K562 (cell line): ENCODE results near the gene TP73. TPM values are rescaled to one million over a fixed set of nuclear protein-coding genes. Genes with fewer than 3 reads are reported as not detected.

Experiments
- ADNP ChIP-seq: fragments of 200-800 bp; sonication (Bioruptor generic); IDR thresholded peaks from 2 replicates; pipeline ENCODE4 v1.6.1; 2016; ENCODE audit warnings: missing genetic modification characterization, missing compliant biosample characterization
- BCOR ChIP-seq: fragments of 450-650 bp; IDR thresholded peaks from 2 replicates; pipeline ENCODE4 v1.6.1; 2016
- BRF1 ChIP-seq: IDR thresholded peaks from 3 replicates; pipeline ENCODE4 v1.6.1; 2011; ENCODE audit warnings: borderline replicate concordance, mild to moderate bottlenecking; ENCODE audit not compliant: insufficient read length; ENCODE audit errors: extremely low read depth
- CTCF ChIP-seq, 3 experiments: IDR thresholded peaks in 2 of 3; conservative IDR thresholded peaks in 1 of 3; 2 replicates each; pipeline ENCODE4 v1.5.1; 2011 to 2012; ENCODE audit warnings: low read length in 3 of 3, mild to moderate bottlenecking in 3 of 3, control low read depth in 2 of 3, improper control_type of control experiment in 1 of 3, inconsistent platforms in 1 of 3, low read depth in 1 of 3, mixed read lengths in 1 of 3, moderate library complexity in 1 of 3; ENCODE audit not compliant: insufficient read depth in 2 of 3
- DLX4 ChIP-seq: fragments of 250-450 bp; sonication (Bioruptor Pico); IDR thresholded peaks from 2 replicates; pipeline ENCODE4 v1.6.1; 2021; ENCODE audit warnings: mild to moderate bottlenecking
- DPF2 ChIP-seq: fragments of 450-650 bp; IDR thresholded peaks from 2 replicates; pipeline ENCODE4 v1.6.1; 2016
- E2F3 ChIP-seq: fragments of 250-450 bp; sonication (Bioruptor Pico); IDR thresholded peaks from 2 replicates; pipeline ENCODE4 v1.4.0; 2020; ENCODE audit warnings: mild to moderate bottlenecking
- EHMT2 ChIP-seq: fragments of 450-650 bp; IDR thresholded peaks from 2 replicates; pipeline ENCODE4 v1.6.1; 2018; ENCODE audit warnings: antibody characterized with exemption
- EP400 ChIP-seq: fragments of 450-650 bp; IDR thresholded peaks from 2 replicates; pipeline ENCODE4 v1.6.1; 2017; ENCODE audit warnings: antibody characterized with exemption, mild to moderate bottlenecking, moderate library complexity
- GMEB1 ChIP-seq: fragments of 250-450 bp; sonication (Bioruptor Pico); IDR thresholded peaks from 2 replicates; pipeline ENCODE4 v1.4.0; 2020; ENCODE audit warnings: mild to moderate bottlenecking
- MCM7 ChIP-seq, 2 experiments: fragments of 450-650 bp; IDR thresholded peaks; 2 replicates each; pipeline ENCODE4 v1.6.1; 2016 to 2018
- MXI1 ChIP-seq: IDR thresholded peaks from 2 replicates; pipeline ENCODE4 v1.6.1; 2011; ENCODE audit warnings: low read depth, mild to moderate bottlenecking, improper control_type of control experiment, low read length
- MYC ChIP-seq, 2 experiments: fragments of 250-450 bp in 1 of 2; sonication (Bioruptor Pico) in 1 of 2; IDR thresholded peaks; 2 replicates each; pipeline versions ENCODE4 v1.5.1 to v1.6.1; 2012 to 2021; ENCODE audit warnings: low read depth in 2 of 2, borderline replicate concordance in 1 of 2, improper control_type of control experiment in 1 of 2, low read length in 1 of 2, mild to moderate bottlenecking in 1 of 2, moderate library complexity in 1 of 2
- NFRKB ChIP-seq: fragments of 450-650 bp; IDR thresholded peaks from 2 replicates; pipeline ENCODE4 v1.6.1; 2016; ENCODE audit warnings: low read depth
- NKRF ChIP-seq: fragments of 450-650 bp; IDR thresholded peaks from 2 replicates; pipeline ENCODE4 v1.6.1; 2016; ENCODE audit warnings: borderline replicate concordance
- NUFIP1 ChIP-seq: fragments of 450-650 bp; IDR thresholded peaks from 2 replicates; pipeline ENCODE4 v1.6.1; 2018; ENCODE audit not compliant: partially characterized antibody
- PTRF ChIP-seq: fragments of 450-650 bp; IDR thresholded peaks from 2 replicates; pipeline ENCODE4 v1.6.1; 2016; ENCODE audit warnings: mild to moderate bottlenecking, missing genetic modification characterization, missing compliant biosample characterization
- RBM25 ChIP-seq: fragments of 200-400 bp; formaldehyde crosslinking; IDR thresholded peaks from 2 replicates; pipeline ENCODE4 v1.6.1; 2018; ENCODE audit warnings: low read length, low read depth, moderate library complexity; ENCODE audit not compliant: severe bottlenecking
- SOX6 ChIP-seq: fragments of 450-650 bp; IDR thresholded peaks from 2 replicates; pipeline ENCODE4 v1.6.1; 2014; ENCODE audit warnings: mild to moderate bottlenecking
- TBP ChIP-seq: optimal IDR thresholded peaks from 2 replicates; pipeline ENCODE3; 2011; ENCODE audit warnings: low read depth, low read length, improper control_type of control experiment
- ZC3H11A ChIP-seq: IDR thresholded peaks from 2 replicates; pipeline ENCODE4 v1.6.1; 2012; ENCODE audit warnings: low read depth, low read length, improper control_type of control experiment
- ZNF431 ChIP-seq: sonication (generic); formaldehyde crosslinking; IDR thresholded peaks from 2 replicates; pipeline ENCODE4 v1.8.0; 2022; ENCODE audit warnings: mild to moderate bottlenecking, missing genetic modification reagents
- polyA plus RNA-seq, 8 experiments: library from polyadenylated mRNA; depleted of rRNA in 4 of 8; stranded (reverse) in 5 of 8; unstranded in 3 of 8; fragments of >200 nt; fragmentation: Nextera tagmentation in 2 of 8; fragmentation: Illumina TruSeq in 1 of 8; extraction: Ambion mirVana in 2 of 8; extraction: Trizol in 1 of 8; gene quantifications; 2 replicates each; pipeline versions ENCODE4 v1.2.1 to v1.2.3, GENCODE V29; 2011 to 2014; ENCODE audit warnings: inconsistent platforms in 1 of 8, missing spikeins in 1 of 8
- total RNA-seq, 7 experiments: library from RNA; depleted of rRNA in 6 of 7; stranded (reverse); fragments of >200 nt in 6 of 7; fragmentation: Illumina TruSeq in 2 of 7; extraction: Trizol in 2 of 7; gene quantifications; 2 replicates each; pipeline versions ENCODE4 v1.2.1 to v1.2.3, GENCODE V29; 2011 to 2021; ENCODE audit warnings: low replicate concordance in 1 of 7

Gene TP73
- total and polyA plus RNA-seq, 9 of the 15 experiments (the other 6 are each of a cell fraction or from before 2014, with no cell fraction given), result 0.07 to 1.6 (median 0.40) TPM; not detected in 2

GRCh38 chr1:3649342-3650247 lies 2.7 kb upstream of the TP73 start, which contains the start of gene WRAP73 (continued):
- TF ChIP-seq CTCF (IDR thresholded peaks at IDR 0.05 in 2 of 3, conservative IDR thresholded peaks at IDR 0.05 in 1 of 3; ENCODE audit: insufficient read depth in 2 of 3, low read depth in 1 of 3, low read length in 3 of 3), result peak; percentile 63 to 66 (median 64); a peak in 5 of 6 replicates
- TF ChIP-seq ZC3H11A, result no peak
- 0 out of 2 replicates have a peak, but pooled peaks have one; percentile 29 for TF ChIP-seq GMEB1
- TF ChIP-seq RBM25, result peak; percentile 63
- no peak for TF ChIP-seq ADNP (tag)
- no peak for TF ChIP-seq PTRF (tag)
- TF ChIP-seq SOX6, result no peak; the same call in 1 of the 2 replicates
- TF ChIP-seq EP400, result peak; percentile 65; the same call in 1 of the 2 replicates
- TF ChIP-seq BCOR, result no peak
- TF ChIP-seq ZNF431 (CRISPR knock-in tag), result no peak
- no peak for TF ChIP-seq MCM7 (IDR thresholded peaks at IDR 0.05)
- 0 out of 2 replicates have a peak, but pooled peaks have one; percentile 51 for TF ChIP-seq E2F3 (CRISPR knock-in tag)
- TF ChIP-seq NFRKB, result no peak
- TF ChIP-seq MYC (IDR thresholded peaks at IDR 0.05; ENCODE audit: low read depth, low read length), result no peak; the same call in 1 of the 2 replicates
- TF ChIP-seq MYC (CRISPR knock-in tag; IDR thresholded peaks at IDR 0.05; ENCODE audit: borderline replicate concordance, low read depth), result no peak
- no peak for TF ChIP-seq NUFIP1
- peak; percentile 77 for TF ChIP-seq TBP
- TF ChIP-seq DPF2, result no peak
- TF ChIP-seq DLX4 (CRISPR knock-in tag), result no peak
- peak; percentile 50; the same call in 1 of the 2 replicates for TF ChIP-seq NKRF
- no peak for TF ChIP-seq EHMT2
- TF ChIP-seq MXI1, result no peak; the same call in 1 of the 2 replicates
- no peak for TF ChIP-seq BRF1
